ENCODE measurements around the gene CFAP68. TPM values are rescaled to one million over a fixed set of nuclear protein-coding genes. Genes with fewer than 3 reads are reported as not detected.

Gene CFAP68
- total RNA-seq, 2 donors from 2014 or later = 11.6 to 12.7 TPM

- TF ChIP-seq CTCF (conservative IDR thresholded peaks at IDR 0.05) = no peak
- H3K9ac ChIP-seq (ENCODE audit: extremely low read depth, low read length, poor library complexity, severe bottlenecking) = no peak overlapping the region
- no peaks in the 10 kb centered on the region for H3K27me3 ChIP-seq (ENCODE audit: control insufficient read depth, insufficient read depth, low read length, poor library complexity, severe bottlenecking)
- H3K9me3 ChIP-seq (ENCODE audit: control insufficient read depth, low read length) = peaks cover 3% of the 10 kb centered on the region
- DNase-seq = no peak
- H3K4me3 Mint-ChIP-seq = no peak overlapping the region
- H3K36me3 Mint-ChIP-seq (ENCODE audit: low read depth) = peaks cover 14% of the 10 kb centered on the region
- no peak overlapping the region for H3K27ac ChIP-seq (ENCODE audit: low read depth, low read length)
- H3K4me1 ChIP-seq (ENCODE audit: control insufficient read depth, insufficient read depth, low read length) = peaks cover 15% of the 10 kb centered on the region
- peaks cover 18% of the 10 kb centered on the region for H3K4me1 Mint-ChIP-seq
- peaks cover 29% of the 10 kb centered on the region for H3K36me3 ChIP-seq (ENCODE audit: control insufficient read depth, insufficient read depth, low read length)
- 95 to 98% methylated on average over 4 to 7 of the region's 7 CpGs for WGBS, 2 experiments (ENCODE audit: insufficient coverage in 1 of 2, insufficient read length in 1 of 2)
- no peak overlapping the region for H3K4me3 ChIP-seq (ENCODE audit: low read length)
- H3K27me3 Mint-ChIP-seq (ENCODE audit: insufficient read depth) = no peaks in the 10 kb centered on the region
- H3K9me3 Mint-ChIP-seq = no peaks in the 10 kb centered on the region
- no peak overlapping the region for H3K27ac Mint-ChIP-seq
These were observed 33.9 kb upstream of the CFAP68 start for GRCh38 chr11:111845276-111846028.

GRCh38 chr11:111846063-111846462 lies 33.3 kb upstream of the CFAP68 start:
- no peak for TF ChIP-seq CTCF (conservative IDR thresholded peaks at IDR 0.05)
- Histone ChIP-seq H3K9me3 (ENCODE audit: control insufficient read depth, low read length) (peaks cover 3% of the 10 kb centered on the region), H3K9ac (ENCODE audit: extremely low read depth, low read length, poor library complexity, severe bottlenecking) (no peak overlapping the region), H3K27me3 (ENCODE audit: control insufficient read depth, insufficient read depth, low read length, poor library complexity, severe bottlenecking) (no peaks in the 10 kb centered on the region), H3K4me1 (ENCODE audit: control insufficient read depth, insufficient read depth, low read length) (peaks cover 8% of the 10 kb centered on the region), H3K27ac (ENCODE audit: low read depth, low read length) (no peak overlapping the region), H3K4me3 (ENCODE audit: low read length) (no peak overlapping the region), H3K36me3 (ENCODE audit: control insufficient read depth, insufficient read depth, low read length) (peaks cover 31% of the 10 kb centered on the region)
- no peak for DNase-seq
- 98% methylated on average over 2 of the region's 2 CpGs; no CpG with 5 or more reads in 1 of the 2 experiments for WGBS, 2 experiments (ENCODE audit: insufficient coverage in 1 of 2, insufficient read length in 1 of 2)
- H3K9me3 Mint-ChIP-seq = no peaks in the 10 kb centered on the region
- H3K27me3 Mint-ChIP-seq (ENCODE audit: insufficient read depth) = no peaks in the 10 kb centered on the region
- peaks cover 14% of the 10 kb centered on the region for H3K36me3 Mint-ChIP-seq (ENCODE audit: low read depth)
- H3K4me3 Mint-ChIP-seq = no peak overlapping the region
- no peak overlapping the region for H3K27ac Mint-ChIP-seq
- H3K4me1 Mint-ChIP-seq = peaks cover 12% of the 10 kb centered on the region

- H3K4me3 ChIP-seq (ENCODE audit: low read length) = no peak overlapping the region
- WGBS, 2 experiments (ENCODE audit: insufficient coverage in 1 of 2, insufficient read length in 1 of 2) = 30% methylated on average over 1 of the region's 1 CpG; no CpG with 5 or more reads in 1 of the 2 experiments
- peaks cover 3% of the 10 kb centered on the region for H3K9me3 ChIP-seq (ENCODE audit: control insufficient read depth, low read length)
- DNase-seq = peak; percentile 46
- Mint-ChIP-seq H3K4me1 (peaks cover 9% of the 10 kb centered on the region), H3K4me3 (no peak overlapping the region), H3K9me3 (no peaks in the 10 kb centered on the region), H3K27me3 (ENCODE audit: insufficient read depth) (no peaks in the 10 kb centered on the region), H3K27ac (no peak overlapping the region), H3K36me3 (ENCODE audit: low read depth) (peaks cover 14% of the 10 kb centered on the region)
- H3K9ac ChIP-seq (ENCODE audit: extremely low read depth, low read length, poor library complexity, severe bottlenecking) = no peak overlapping the region
- peaks cover 7% of the 10 kb centered on the region for H3K4me1 ChIP-seq (ENCODE audit: control insufficient read depth, insufficient read depth, low read length)
- no peaks in the 10 kb centered on the region for H3K27me3 ChIP-seq (ENCODE audit: control insufficient read depth, insufficient read depth, low read length, poor library complexity, severe bottlenecking)
- H3K36me3 ChIP-seq (ENCODE audit: control insufficient read depth, insufficient read depth, low read length) = peaks cover 31% of the 10 kb centered on the region
- TF ChIP-seq CTCF (conservative IDR thresholded peaks at IDR 0.05) = no peak
- H3K27ac ChIP-seq (ENCODE audit: low read depth, low read length) = no peak overlapping the region
These were observed 32.7 kb upstream of the CFAP68 start for GRCh38 chr11:111846636-111847035.

All from endodermal cell (in vitro differentiated cells).